GM13977 (cell line): Measurements from ENCODE around the gene WDR64.

ENCODE experiments used
- DNase-seq: peaks from one replicate; pipeline ENCODE4 v3.0.0; 2012; ENCODE audit warnings: low spot score
- in situ Hi-C: fragments of 300-500 bp; cut with MboI; formaldehyde crosslinking; loops from one replicate; pipeline ENCODE4 v1.12.0; 2022; ENCODE audit warnings: low sequenced_read_pairs, low pct_unique_long_range_greater_than_20kb, mixed read lengths, inconsistent platforms; ENCODE audit not compliant: unreplicated experiment
- TF ChIP-seq, protein P1 (sequence below): IDR thresholded peaks from 2 replicates; pipeline ENCODE4 v1.5.1; 2012; ENCODE audit warnings: mild to moderate bottlenecking, control low read depth; ENCODE audit not compliant: insufficient read depth; ENCODE audit errors: extremely low read depth, missing control alignments

The WDR64 gene

DNA sequence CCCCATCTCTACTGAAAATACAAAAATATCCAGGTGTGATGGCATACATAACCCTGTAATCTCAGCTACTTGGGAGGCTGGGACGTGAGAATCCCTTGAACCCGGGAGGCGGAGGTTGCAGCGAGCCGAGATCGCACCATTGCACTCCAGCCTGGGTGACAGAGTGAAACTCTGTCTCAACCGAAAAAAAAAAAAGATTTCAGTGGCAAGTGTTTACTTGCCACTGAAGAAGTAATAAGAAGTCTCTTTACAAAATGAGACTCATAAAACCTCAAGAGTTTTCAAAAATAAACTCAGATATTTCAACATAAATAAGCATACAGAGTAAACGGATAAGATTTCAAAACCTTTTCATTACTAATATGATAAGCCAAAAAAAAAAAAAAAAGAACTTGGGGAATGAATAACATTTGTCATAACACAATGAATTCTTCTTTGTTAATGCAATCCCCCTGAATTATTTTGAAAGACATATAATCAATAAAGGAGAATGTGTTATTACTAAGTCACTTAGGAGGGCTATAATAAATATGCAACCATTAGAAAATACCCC, 161.8 kb downstream of the WDR64 start:
- in situ Hi-C loops: no loop called here
- DNase-seq: no peak
- TF ChIP-seq, protein P1, sequence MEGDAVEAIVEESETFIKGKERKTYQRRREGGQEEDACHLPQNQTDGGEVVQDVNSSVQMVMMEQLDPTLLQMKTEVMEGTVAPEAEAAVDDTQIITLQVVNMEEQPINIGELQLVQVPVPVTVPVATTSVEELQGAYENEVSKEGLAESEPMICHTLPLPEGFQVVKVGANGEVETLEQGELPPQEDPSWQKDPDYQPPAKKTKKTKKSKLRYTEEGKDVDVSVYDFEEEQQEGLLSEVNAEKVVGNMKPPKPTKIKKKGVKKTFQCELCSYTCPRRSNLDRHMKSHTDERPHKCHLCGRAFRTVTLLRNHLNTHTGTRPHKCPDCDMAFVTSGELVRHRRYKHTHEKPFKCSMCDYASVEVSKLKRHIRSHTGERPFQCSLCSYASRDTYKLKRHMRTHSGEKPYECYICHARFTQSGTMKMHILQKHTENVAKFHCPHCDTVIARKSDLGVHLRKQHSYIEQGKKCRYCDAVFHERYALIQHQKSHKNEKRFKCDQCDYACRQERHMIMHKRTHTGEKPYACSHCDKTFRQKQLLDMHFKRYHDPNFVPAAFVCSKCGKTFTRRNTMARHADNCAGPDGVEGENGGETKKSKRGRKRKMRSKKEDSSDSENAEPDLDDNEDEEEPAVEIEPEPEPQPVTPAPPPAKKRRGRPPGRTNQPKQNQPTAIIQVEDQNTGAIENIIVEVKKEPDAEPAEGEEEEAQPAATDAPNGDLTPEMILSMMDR: no peak

DNA sequence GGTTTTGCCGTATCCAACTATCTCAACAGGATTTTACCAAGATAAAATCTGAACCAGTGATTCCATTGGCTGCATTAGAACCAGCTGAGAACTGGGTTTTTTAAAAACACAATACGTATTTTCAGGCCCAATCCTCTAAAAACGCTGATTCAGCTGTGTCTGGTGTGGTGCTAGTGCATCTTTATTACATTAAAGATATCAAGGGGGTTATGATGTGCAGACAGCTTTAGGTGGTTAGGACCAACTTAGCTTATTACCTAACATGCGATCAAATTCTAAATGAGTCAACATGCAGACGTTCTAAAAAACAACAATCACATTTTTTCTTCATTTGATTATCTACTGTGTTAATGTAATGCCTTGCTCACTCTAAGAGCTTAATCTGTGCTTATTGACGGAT, 163.9 kb downstream of the WDR64 start:
- DNase-seq: no peak
- TF ChIP-seq, protein P1: no peak
- in situ Hi-C loops: no loop called here

DNA sequence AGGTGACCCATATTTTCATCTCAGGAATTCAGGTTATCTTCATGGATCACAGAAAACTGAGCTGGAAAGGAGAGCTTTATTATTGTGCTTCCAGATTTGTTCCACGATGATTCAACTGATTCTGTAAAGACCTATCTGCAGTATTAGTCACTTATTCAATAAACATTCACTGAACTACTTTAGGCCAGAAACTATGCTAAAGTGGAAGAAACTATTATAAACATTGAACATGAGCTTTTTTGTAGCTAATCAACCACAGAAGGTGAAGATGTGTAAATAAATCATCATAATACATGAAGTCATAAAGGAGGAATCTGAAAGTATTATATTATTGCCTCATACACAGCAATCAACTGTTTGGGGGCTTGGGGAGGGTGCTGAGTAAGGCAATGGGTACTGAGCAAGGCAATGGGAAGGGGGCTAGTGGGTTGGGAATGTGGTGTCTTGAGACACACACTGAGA, 165.3 kb downstream of the WDR64 start:
- in situ Hi-C loops: no loop called here
- TF ChIP-seq, protein P1: no peak
- DNase-seq: no peak

DNA sequence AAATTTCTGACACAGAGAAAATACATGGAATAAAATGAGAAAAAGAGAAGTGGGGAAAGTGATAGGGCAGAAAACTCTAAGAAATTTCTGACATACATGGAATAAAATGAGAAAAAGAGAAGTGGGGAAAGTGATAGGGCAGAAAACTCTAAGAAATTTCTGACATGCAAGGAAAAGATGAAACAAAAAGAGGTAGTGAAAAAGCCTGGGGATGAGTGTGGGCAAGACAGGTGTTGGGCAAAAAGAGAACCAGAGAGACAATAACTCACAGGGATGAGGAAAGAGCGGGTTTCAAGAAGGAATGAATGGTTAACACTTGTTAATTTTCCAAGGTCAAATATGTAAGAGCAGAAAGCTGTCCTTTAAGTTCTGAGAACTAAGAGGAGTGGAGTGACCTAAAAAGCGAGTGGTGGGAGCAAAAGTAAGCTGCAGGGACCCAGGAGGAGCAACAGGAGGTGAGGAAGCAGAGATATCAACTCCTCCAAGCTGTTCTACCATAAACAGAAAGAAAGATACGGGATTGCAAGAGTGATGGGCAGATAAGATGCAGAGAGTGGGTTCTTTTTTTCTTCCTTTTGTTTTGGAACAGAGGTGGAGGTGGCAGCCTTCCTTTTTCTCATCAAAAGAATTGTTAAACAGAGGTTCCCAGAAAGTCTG, 166.0 kb downstream of the WDR64 start:
- in situ Hi-C loops: no loop called here
- no peak for DNase-seq
- TF ChIP-seq, protein P1: no peak

DNA sequence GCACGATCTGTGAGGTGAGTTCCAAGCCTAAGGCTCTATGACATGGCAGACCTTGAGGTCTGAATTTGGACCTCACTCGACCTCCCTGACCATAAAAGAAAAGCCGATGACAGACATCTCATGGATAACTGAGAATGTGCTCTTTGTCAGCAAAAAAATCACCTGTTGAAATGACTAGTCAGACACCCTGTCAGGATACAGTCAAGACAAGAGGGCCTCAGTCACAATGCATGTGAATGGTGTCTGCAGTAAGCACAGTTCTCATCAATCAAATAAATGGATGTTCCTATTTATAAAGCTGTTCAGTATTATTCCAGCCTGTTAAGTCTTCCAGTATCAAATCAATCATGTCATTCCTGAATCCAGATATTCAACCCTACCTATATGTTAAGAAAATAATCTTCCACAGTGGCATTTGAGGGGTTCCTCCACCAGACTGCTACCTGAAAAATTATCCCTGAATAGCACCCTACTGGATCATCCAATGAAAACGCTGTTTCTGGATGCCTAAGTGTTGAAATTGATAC, 167.3 kb downstream of the WDR64 start:
- DNase-seq: no peak
- in situ Hi-C loops: no loop called here
- TF ChIP-seq, protein P1: no peak

DNA sequence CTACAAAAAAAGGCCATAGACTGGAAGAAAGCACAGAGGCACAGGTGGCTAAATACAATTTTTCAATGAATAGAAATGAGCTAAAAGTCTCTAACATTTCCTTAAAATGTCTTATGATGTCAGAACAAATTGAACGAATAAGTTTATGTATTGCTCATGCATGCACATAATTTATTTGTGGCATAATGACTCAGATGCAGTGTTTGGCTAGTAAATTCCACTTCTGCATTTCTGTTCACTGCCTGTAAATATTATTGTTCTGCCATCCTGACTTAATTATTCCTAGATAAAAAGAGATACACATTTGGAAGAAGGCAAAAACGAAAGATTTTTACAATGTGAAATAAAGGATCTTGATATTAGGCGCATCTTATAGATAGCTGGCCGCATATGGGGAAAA, 169.3 kb downstream of the WDR64 start:
- TF ChIP-seq, protein P1: no peak
- DNase-seq: no peak
- in situ Hi-C loops: no loop called here
